ENCODE data around the gene ARMC6.
"Not testable (repeated sequence)": the region's sequence is repeated elsewhere in the genome, so short reads cannot be mapped to it uniquely, and the experiment has no call there.

ARMC6 gene

DNA sequence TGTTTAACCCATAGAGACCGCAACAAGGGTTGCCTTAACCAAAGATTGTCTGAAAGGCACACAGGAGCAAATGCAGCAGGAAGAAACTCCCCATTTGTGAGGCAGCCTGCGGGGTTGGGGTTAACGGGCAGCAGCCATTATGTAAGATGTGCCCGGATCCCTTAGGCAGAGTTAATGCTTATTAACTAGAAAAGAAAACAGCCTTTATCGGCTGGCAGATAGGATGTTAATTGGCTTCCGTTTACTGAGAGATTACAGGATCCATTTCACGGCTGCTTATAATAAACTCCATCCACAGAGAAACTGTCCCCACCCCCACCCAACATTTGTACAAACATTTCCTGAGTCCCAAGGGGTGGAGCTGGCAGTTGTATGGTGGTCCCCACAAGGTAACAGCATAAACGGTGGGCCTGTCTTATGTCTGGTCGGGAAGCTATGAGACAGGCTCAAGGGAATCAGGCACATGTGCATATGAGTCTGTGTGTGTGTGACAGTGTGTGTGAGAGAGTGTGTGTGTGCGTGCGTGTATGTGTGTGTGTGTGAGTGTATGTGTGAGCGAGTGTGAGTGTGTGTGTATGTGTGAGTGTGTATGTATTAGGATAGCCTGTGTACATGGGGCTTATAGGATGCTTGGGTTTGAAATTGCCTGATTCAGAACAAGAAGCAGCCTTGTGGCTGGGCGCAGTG is 40.9 kb downstream of the ARMC6 start:
- DNase-seq (ENCODE audit: low read depth, low spot score), result no peak

DNA sequence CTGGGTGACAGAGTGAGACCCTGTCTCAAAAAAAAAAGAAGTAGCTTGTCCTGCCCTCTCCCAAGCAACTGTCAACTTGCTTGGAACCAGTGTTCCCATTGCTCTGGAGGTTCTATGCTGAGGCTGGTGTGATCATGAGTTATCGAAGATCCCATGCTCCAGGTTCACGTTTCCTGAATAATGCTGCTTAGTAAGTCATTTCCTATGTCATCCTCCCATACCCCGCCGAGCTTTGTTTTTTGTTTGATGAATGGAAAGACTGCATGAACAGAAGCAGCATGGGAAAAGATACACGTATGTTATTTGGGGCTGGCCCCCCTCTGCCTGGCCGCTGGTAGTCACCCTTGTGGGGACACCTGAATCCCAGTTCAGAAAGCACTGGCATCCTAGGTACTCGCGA is 41.7 kb downstream of the ARMC6 start:
- no peak for DNase-seq (ENCODE audit: low read depth, low spot score)

DNA sequence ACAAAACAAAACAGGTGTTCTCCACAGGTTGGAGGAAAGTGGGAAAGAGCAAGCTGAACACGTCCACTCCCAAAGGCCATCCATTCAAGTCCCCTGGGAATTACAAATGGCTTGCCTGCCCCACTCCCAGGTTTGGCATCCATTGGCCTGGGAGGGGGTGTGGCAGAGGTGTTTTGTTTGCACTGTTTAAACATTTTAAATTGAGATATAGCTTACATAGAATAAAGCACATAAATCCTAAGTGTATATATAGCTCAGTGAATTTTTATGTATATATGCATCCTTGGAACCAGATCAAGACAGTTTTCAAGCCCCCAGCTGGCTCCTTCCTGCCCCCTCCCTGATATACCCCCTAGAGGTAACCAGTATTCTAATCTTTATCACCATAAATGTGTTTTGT is 43.1 kb downstream of the ARMC6 start:
- DNase-seq (ENCODE audit: low read depth, low spot score), result no peak

DNA sequence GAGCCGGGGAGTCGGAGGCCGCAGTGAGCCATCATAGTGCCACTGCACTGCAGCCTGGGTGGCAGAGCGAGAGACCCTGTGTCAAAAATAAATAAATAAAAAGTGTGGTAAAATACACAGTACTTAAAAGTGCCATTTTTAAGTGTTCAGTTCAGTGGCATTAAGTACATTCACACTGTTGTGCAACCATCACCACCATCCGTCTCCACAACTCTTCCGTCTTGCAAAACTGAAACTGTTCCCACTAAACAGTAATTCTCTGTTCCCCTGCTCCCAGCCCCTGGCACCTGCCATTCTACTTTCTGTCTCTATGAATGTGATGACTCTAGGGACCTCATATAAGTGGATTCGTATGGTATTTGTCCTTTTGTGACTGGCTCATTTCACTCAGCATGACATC is 43.7 kb downstream of the ARMC6 start:
- DNase-seq (ENCODE audit: low read depth, low spot score), result no peak

DNA sequence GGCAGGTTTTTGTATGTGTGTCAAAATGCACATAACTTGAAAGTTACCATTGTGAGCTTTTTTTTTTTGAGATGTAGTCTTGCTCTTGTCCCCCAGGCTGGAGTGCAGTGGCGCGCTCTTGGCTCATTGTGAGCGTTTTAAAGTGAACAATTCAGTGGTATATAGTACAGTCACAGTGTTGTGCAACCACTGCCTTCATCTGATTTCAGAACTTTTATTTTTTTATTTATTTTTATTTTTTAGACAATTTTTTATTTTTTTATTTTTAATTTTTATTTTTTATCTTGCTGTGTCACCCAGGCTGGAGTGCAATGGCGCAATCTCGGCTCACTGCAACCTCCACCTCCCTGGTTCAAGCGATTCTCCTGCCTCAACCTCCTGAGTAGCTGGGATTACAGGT is 45.4 kb downstream of the ARMC6 start:
- no peak for DNase-seq (ENCODE audit: low read depth, low spot score)

DNA sequence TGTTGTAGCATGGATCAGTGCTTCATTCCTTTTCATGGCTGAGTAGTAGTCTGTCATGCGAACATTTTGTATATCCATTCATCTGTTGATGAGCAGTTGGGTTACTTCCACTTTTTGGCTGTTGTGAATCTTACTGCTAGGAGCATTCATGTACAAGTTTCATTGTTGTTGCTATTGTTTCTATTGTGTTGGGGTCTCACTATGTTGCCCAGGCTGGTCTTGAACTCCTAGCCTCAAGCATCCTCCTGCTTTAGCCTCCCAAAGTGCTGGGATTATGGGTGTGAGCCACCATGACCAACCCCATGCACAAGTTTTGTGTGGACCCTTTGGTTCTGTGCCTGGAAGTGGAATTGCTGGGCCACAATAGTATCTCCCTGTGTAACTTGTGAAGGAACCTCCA is 46.2 kb downstream of the ARMC6 start:
- no peak for DNase-seq (ENCODE audit: low read depth, low spot score)

DNA sequence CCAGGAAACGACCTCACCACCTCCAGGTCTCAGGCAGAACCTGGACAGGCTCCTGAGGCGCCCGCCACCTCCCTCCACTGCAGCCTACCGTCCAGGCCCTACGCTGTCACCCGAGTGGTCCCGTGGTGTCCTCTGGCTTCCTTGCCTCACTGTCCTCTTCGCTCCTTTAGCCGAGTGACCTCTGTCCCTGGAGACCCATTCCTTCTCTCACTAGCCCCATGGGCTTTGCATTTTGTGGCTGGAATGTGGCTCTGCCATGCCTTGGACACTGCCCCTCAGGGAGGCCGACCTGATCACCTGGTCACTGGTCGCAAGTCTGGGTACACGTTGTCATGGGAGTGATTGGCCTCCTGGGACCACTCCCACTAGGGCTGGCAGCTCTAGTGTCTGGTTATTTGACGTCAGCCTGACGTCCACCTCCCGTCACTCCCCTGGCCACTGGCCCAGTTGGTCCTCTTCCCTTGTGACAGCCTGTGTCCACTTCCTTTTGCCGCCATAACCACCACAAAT is 48.3 kb downstream of the ARMC6 start:
- no peak for DNase-seq (ENCODE audit: low read depth, low spot score)

DNA sequence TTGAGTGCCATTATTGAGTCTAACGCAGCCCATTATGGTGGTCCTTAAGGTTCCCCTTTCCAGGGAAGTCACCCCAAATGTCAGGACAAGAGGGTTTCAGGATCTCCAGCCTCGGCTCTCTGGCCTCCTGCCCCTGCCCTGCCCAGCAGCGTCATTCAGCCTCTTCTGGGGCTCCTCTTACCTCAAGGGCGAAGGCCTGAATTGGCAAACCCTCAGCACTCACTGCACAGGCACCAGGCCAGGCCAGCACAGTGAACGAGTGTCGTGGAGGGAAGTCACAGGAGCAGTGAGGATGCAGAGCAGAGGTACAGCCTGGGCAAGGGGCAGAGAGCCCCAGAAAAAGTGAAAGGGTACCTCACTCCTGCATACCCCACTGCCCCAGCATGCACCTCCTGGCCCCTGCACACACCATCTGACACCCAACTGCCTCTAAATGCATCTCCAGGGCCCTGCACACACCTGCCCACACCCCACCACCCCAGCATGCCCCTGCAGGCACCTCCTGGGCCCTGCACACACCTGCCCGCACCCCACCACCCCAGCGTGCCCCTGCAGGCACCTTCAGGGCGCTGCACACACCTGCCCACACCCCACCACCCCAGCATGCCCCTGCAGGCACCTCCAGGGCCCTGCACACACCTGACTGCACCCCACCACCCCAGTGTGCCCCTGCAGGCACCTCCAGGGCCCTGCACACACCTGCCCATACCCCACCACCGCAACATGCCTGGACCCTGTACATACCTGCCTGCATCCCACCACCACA is 50.2 kb downstream of the ARMC6 start:
- no peak for DNase-seq (ENCODE audit: low read depth, low spot score)

DNA sequence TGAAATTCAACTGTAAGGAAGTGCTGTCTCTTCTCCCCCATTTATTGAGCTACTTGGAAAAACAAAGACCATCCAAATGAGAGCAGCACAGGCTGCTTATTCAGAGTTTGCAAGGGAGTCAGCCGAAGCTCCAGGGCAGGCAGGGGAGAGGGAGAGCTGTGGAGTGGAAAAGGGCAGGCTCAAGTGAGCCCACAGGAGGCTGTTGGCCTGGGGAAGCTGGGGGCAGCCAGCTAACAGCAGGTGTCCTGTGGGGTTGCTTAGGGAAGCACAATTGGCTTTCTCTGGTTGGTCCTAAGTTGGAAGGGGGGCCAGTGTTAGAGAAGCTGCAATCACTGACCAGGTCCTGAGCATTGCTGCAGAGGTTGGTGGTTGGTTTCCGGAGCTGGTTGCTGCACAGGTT is 54.3 kb downstream of the ARMC6 start:
- no peak for DNase-seq (ENCODE audit: low read depth, low spot score)

DNA sequence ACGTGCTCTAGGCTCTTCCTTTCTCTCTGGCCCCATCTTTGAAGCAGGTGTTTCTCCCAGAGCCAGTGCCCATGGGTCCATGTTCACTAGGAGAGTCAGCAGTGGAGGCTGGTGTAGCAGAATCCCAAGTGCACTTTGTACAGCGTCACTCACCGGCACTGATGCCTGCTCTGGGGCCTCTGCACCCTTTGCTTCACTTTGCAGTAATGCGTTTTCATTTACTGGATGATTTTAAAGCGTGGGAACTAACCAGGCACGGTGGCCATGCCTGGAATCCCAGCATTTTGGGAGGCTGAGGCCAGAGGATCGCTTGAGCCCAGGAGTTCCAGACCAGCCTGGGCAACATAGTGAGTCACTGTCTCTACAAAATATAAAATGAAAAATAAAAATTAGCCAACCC is 61.1 kb downstream of the ARMC6 start:
- DNase-seq (ENCODE audit: low read depth, low spot score), result no peak

DNA sequence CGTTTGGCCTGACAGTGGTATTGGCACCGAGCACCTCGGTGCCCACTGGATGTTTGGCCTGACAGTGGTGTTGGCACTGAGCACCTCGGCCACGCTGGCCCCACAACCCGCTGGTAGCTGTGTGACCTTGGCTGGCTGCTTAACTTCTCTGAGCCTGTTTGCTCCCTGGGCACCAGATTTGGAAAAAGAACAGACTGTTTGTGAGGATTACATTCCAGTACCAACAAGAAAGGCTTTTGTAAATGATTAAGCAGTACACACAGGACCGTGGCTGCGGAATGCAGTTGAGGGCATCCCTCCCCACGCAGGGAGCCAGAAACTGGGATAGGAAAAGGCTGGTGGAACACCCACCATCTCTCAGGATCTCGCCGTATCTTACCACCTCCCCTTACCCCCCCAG is 62.3 kb downstream of the ARMC6 start:
- DNase-seq (ENCODE audit: low read depth, low spot score), result no peak

DNA sequence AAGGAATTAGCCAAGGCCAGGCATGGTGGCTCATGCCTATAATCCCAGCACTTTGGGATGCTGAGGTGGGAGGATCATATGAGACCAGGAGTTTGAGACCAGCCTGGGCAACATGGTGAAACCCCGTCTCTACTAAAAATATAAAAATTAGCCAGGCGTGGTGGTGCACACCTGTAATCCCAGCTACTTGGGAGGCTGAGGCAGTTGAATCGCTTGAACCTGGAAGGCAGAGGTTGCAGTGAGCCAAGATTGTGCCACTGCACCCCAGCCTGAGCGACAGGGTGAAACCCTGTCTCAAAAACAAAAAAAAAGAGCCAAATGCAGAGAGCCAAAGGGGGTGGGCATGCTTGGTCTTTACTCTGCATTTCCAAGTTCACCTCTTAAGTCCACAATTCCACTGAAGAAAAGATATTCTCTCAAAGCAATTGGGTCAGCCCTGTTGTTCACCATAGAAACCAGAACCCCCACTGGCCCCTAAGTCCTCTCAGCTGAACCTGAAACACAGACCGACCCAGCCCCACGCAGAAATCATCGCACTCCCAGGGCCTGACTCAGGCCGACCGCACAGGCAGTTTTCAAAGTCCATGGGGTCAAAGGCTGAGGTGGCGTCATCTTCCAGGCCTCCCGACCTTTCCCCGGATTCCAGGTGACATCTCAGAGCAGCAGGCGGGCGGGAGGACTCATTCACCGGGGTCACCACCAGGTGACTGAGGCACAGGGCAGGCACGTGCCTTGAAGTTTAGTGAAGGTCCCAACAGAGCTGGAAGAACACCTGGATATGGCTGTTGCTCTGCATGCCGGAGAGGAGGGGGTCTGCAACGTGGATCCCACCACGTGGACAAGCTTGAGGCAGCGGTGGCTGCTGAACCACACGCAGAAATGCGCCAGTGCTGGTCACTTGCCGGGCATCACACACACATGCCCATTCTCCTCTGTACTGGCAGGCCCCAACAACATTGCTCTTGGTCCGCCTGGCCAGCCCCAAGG is 63.5 kb downstream of the ARMC6 start:
- no peak for DNase-seq (ENCODE audit: low read depth, low spot score)

DNA sequence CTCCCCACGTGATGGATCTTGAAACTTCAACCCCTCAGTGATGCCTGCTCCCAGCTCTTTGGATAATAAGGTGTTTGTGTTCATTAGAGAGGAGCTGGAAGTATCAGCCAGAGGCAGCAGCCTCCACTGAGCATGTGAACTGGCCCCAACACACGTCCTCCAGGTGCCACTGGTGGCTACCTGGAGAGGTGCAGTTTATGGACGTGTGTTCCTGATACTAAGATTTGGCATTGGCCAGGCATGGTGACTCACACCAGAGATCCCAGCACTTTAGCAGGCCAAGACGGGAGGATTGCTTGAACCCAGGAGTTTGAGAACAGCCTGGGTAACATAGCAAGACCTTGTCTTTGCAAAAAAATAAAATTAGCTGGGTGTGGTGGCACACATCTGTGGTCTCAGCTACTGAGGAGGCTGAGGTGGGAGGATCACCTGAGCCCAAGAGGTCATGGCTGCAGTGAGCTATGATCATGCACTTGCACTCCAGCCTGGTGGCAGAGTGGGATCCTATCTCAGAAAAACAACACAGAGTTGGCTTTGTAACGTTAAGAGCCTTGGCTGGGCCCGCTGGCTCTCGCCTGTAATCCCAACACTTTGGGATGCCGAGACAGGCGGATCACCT is 64.8 kb downstream of the ARMC6 start:
- no peak for DNase-seq (ENCODE audit: low read depth, low spot score)

DNA sequence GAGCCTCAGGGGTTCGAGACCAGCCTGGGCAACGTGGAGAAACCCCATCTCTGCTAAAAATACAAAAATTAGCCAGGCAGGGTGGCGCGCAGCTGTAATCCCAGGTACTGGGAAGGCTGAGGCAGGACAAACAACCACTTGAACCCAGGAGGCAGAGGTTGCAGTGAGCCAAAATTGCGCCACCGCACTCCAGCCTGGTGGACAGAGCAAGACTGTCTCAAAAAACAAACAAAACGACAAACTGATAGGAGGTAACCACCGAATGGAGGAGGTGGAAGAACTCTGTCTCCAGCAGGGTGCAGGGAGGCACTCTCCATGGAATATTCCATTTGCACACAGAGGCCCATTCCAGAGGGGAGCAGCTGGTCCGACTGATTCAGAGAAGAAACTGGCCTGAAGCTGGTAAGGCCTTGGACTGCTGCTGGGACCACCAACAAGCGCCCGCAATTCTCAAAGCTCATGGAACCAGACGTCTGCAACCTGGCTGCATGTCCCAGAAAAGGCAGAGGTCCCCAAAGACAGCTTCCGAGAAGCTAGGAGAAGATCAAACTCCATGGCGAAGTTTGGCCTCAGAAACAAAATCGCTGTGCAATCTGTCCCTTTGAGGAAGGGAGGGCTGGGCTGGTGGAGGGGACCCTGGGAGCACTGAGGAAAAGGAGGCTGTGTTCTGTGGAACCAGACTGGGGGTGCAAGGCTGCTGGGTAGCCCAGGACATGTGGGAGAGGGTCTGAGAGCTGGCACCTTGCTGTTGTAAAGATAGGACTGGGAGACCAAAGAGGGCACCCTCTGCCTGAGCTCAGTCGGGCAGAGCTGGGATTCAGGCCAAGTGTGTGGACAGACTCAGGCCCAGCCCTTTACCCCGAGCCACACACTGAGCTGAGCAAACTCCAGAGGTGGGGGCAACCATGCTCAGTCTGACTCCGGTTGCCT is 65.6 kb downstream of the ARMC6 start:
- DNase-seq (ENCODE audit: low read depth, low spot score), result no peak

DNA sequence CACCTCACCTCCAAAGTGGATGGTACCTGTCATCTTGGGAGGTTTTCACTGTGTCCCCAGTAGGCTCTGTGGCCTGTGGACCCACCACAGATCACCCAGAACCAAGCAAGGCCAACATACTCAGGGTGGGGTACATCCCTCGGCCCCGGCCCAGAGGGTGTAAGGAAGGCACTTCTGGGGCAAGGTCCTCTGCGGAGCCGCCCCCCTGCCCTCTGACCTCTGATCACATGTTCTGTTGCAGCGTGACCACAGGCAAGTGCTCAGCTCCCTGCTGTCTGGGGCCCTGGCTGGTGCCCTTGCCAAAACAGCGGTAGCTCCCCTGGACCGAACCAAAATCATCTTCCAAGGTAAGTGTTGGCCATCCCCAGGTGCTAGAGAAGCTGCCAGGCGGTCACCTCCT is 68.1 kb downstream of the ARMC6 start:
- DNase-seq (ENCODE audit: low read depth, low spot score), result no peak

DNA sequence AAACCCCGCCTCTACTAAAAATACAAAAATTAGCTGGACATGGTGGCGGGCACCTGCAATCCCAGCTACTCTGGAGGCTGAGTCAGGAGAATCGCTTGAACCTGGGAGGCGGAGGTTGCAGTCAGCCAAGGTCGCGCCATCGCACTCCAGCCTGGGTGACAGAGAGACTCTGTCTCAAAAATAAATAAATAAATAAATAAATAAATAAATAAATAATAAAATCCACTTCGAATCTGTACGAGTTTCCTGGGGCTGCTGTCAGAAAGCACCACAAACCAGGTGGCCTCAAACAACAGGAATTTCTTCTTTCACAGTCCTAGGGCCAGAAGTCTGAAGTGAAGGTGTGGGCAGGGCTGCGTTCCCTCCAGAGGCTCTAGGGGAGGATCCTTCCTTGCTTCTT is 69.2 kb downstream of the ARMC6 start:
- not testable (repeated sequence) for DNase-seq (ENCODE audit: low read depth, low spot score)

DNA sequence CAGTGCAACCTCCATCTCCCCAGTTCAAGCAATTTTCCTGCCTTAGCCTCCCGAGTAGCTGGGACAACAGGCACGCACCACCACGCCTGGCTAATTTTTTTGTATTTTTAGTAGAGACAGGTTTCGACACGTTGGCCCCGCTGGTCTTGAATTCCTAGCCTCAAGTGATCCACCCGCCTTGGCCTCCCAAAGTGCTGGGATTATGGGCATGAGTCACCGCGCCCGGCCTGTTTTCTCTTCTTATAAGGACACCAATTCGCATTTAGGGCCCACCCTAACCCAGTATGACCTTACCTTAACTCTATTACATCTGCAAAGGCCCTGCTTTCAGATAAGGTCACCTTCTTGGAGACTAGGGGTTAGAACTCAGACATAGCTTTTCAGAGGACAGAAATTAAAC is 69.8 kb downstream of the ARMC6 start:
- no peak for DNase-seq (ENCODE audit: low read depth, low spot score)

DNA sequence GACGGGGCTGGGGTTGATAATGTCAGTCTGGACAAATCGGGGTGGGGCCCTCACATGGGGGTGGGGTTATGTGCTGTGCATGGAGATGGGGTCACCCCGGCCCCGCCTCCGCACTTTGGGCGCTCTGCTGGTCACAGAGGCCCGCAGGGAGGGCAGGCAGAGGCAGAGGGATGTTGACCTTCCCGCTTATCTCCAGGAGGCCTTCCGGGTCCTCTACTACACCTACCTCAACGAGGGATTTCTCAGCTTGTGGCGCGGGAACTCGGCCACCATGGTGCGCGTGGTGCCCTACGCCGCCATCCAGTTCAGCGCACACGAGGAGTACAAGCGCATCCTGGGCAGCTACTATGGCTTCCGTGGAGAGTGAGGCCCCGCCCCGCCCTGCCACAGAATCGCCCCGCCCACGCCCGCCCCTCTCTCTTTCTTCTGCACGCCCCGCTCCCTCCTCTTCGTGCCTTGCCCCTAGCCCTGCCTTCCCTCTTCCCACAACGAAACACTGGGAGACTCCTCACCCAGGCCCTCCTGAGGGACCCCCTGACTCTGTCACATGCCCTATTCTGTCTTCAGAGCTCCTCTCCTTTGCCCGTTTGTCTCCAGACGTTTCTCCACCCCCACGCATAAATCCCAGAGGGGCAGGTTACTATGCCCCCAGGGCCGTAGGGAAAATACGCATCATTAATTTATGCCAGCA is 72.1 kb downstream of the ARMC6 start:
- no peak for DNase-seq (ENCODE audit: low read depth, low spot score)

DNA sequence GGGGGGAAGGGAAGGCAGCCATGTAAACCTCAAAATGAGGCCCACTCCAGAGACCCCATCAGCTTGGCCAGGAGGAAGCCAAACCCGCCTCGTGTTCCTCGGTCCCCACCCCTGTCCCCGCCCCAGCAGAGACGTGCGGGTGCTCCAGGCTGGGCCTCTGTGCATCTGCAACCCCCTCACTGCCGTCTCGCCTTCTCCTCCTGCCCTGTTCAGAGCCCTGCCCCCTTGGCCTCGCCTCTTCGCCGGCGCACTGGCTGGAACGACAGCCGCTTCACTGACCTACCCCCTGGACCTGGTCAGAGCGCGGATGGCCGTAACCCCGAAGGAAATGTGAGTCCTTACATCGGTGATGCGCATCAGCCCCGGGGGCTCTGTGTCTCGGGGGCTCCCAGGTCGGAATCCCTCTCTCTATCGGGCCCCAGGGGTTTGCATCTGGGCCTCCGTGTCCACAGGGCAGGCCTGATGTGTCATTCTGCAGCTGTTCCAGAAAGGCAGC is 72.7 kb downstream of the ARMC6 start:
- DNase-seq (ENCODE audit: low read depth, low spot score), result no peak

DNA sequence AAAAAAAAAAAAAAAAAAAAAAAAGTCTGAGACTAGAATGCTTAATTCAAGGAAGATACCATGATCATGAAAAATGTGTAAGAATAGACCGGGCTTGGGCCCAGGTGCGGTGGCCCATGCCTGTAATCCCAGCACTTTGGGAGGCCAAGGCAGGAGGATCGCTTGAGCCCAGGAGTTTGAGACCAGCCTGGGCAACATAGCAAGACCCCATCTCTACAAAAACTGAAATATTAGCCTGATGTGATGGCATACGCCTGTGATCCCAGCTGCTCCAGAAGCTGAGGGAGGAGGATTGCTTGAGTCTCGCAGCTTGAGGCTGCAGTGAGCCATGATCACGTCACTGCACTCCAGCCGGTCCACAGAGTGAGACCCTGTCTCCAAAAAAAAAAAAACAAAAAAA is 73.5 kb downstream of the ARMC6 start:
- DNase-seq (ENCODE audit: low read depth, low spot score), result not testable (repeated sequence)
